GM23338 (cell line): ENCODE measurements around the gene TRIM67. TPM values are rescaled to one million over a fixed set of nuclear protein-coding genes. Genes with fewer than 3 reads are reported as not detected.
A peak's percentile ranks its signal among the peaks of the same experiment; 100 is the strongest.

Experiments used
- ATAC-seq: fragments of 200-7000 bp; cut with Tn5 transposase; 3 replicates; pipeline ENCODE4 v1.9.1; 2020
- DNase-seq: peaks from one replicate; pipeline ENCODE4 v3.0.0-alpha.2; 2015; ENCODE audit warnings: low spot score
- H2AFZ ChIP-seq: fragments of 200-600 bp; sonication (generic); 2 replicates; pipeline ENCODE4 v1.8.0; 2016; ENCODE audit warnings: antibody characterized with exemption, mild to moderate bottlenecking, moderate library complexity
- H3F3A ChIP-seq: fragments of 200-600 bp; sonication (generic); replicated peaks from 2 replicates; pipeline ENCODE4 v1.8.0; 2017; ENCODE audit warnings: antibody characterized with exemption, mixed run types, low read depth
- H3K27ac ChIP-seq: fragments of 200-600 bp; sonication (generic); 2 replicates; pipeline ENCODE4 v1.6.1; 2016; ENCODE audit warnings: low read depth
- H3K27me3 ChIP-seq: fragments of 200-600 bp; sonication (generic); 2 replicates; pipeline ENCODE4 v1.8.0; 2016; ENCODE audit warnings: mild to moderate bottlenecking, mixed run types, moderate library complexity; ENCODE audit not compliant: insufficient read depth
- H3K36me3 ChIP-seq: fragments of 200-600 bp; sonication (generic); 2 replicates; pipeline ENCODE4 v1.8.0; 2016; ENCODE audit warnings: mild to moderate bottlenecking; ENCODE audit not compliant: insufficient read depth
- H3K4me1 ChIP-seq: fragments of 200-600 bp; sonication (generic); 2 replicates; pipeline ENCODE4 v1.8.0; 2016; ENCODE audit warnings: mild to moderate bottlenecking, moderate library complexity; ENCODE audit not compliant: insufficient read depth
- H3K4me2 ChIP-seq: fragments of 200-600 bp; sonication (generic); 2 replicates; pipeline ENCODE4 v1.7.1; 2017; ENCODE audit warnings: mixed run types
- H3K4me3 ChIP-seq: fragments of 200-600 bp; sonication (generic); 2 replicates; pipeline ENCODE4 v1.6.1; 2016; ENCODE audit warnings: mixed run types
- H3K79me2 ChIP-seq: fragments of 200-600 bp; sonication (generic); replicated peaks from 2 replicates; pipeline ENCODE4 v1.8.0; 2017; ENCODE audit warnings: mild to moderate bottlenecking; ENCODE audit not compliant: insufficient read depth
- H3K9me2 ChIP-seq: fragments of 200-600 bp; sonication (generic); 2 replicates; pipeline ENCODE4 v1.8.0; 2017; ENCODE audit not compliant: insufficient read depth
- H4K20me1 ChIP-seq: fragments of 200-600 bp; sonication (generic); replicated peaks from 2 replicates; pipeline ENCODE4 v1.8.0; 2017; ENCODE audit warnings: mild to moderate bottlenecking; ENCODE audit not compliant: insufficient read depth
- H3K27ac Mint-ChIP-seq: 2 replicates; pipeline ENCODE4 v1.8.0; 2020; ENCODE audit warnings: inconsistent platforms, mild to moderate bottlenecking, moderate library complexity, mixed read lengths
- H3K27me3 Mint-ChIP-seq: 3 replicates; pipeline ENCODE4 v1.8.0; 2022; ENCODE audit warnings: low read depth, mild to moderate bottlenecking, moderate library complexity, mixed read lengths, inconsistent platforms; ENCODE audit not compliant: insufficient read depth, poor library complexity
- H3K36me3 Mint-ChIP-seq: 3 replicates; pipeline ENCODE4 v1.8.0; 2021; ENCODE audit warnings: low read depth, mild to moderate bottlenecking, inconsistent platforms, moderate library complexity, mixed read lengths
- H3K4me1 Mint-ChIP-seq: 3 replicates; pipeline ENCODE4 v1.8.0; 2020; ENCODE audit warnings: mild to moderate bottlenecking, inconsistent platforms, mixed read lengths
- H3K4me3 Mint-ChIP-seq: 3 replicates; pipeline ENCODE4 v1.8.0; 2021; ENCODE audit warnings: moderate library complexity, mild to moderate bottlenecking, inconsistent platforms, mixed read lengths
- H3K9me3 Mint-ChIP-seq: 3 replicates; pipeline ENCODE4 v1.8.0; 2020; ENCODE audit warnings: moderate library complexity, mild to moderate bottlenecking, inconsistent platforms, mixed read lengths
- CTCF ChIP-seq, 2 experiments: fragments of 200-600 bp in 1 of 2; sonication (generic) in 1 of 2; conservative IDR thresholded peaks; 2 replicates each; pipeline versions ENCODE4 v1.5.1 to v1.6.1; 2016 to 2017; ENCODE audit warnings: antibody characterized with exemption in 2 of 2, low read depth in 2 of 2, mild to moderate bottlenecking in 2 of 2, moderate library complexity in 1 of 2
- ETS1 ChIP-seq: IDR thresholded peaks from 2 replicates; pipeline ENCODE4 v1.6.1; 2016; ENCODE audit warnings: antibody characterized with exemption
- EZH2 ChIP-seq: fragments of 200-600 bp; sonication (generic); IDR thresholded peaks from one replicate; pipeline ENCODE4 v1.8.0; 2017; ENCODE audit warnings: antibody characterized with exemption, mild to moderate bottlenecking, low read depth; ENCODE audit not compliant: unreplicated experiment
- JUNB ChIP-seq: IDR thresholded peaks from one replicate; pipeline ENCODE4 v1.6.1; 2016; ENCODE audit warnings: antibody characterized with exemption; ENCODE audit not compliant: unreplicated experiment
- NANOG ChIP-seq: IDR thresholded peaks from 2 replicates; pipeline ENCODE4 v1.6.1; 2016; ENCODE audit warnings: antibody characterized with exemption, borderline replicate concordance
- POLR2AphosphoS5 ChIP-seq: IDR thresholded peaks from 2 replicates; pipeline ENCODE4 v1.6.1; 2016; ENCODE audit warnings: antibody characterized with exemption, low read depth
- REST ChIP-seq: IDR thresholded peaks from one replicate; pipeline ENCODE4 v1.6.1; 2018; ENCODE audit warnings: antibody characterized with exemption; ENCODE audit not compliant: unreplicated experiment
- ZNF114 ChIP-seq: fragments of 250-450 bp; sonication (Bioruptor Pico); IDR thresholded peaks from 2 replicates; pipeline ENCODE4 v1.5.0; 2020; ENCODE audit warnings: mild to moderate bottlenecking, moderate library complexity
- polyA plus RNA-seq: library from polyadenylated mRNA; unstranded; fragments of >200 nt; fragmentation: Nextera tagmentation; extraction: Ambion mirVana; gene quantifications from 2 replicates; pipeline ENCODE4 v1.2.1, GENCODE V29; 2016
- total RNA-seq: library from RNA; depleted of rRNA; stranded (reverse); fragments of >200 nt; shearing (Covaris generic); gene quantifications from 2 replicates; pipeline ENCODE4 v1.2.3, GENCODE V29; 2014

Gene TRIM67
- total and polyA plus RNA-seq, 2 experiments from 2014 or later, result 0.03 TPM; not detected in 1

- no peak overlapping the region for H2AFZ ChIP-seq
- H3K4me3 Mint-ChIP-seq, result no peak overlapping the region
- H3K79me2 ChIP-seq, result no peaks in the 10 kb centered on the region
- peaks cover 58% of the 10 kb centered on the region for H3K27me3 Mint-ChIP-seq
- TF ChIP-seq REST (no peak), ETS1 (no peak), NANOG (no peak), EZH2 (no peak), ZNF114 (CRISPR knock-in tag) (no peak)
- no peaks in the 10 kb centered on the region for H3F3A ChIP-seq
- no peak for DNase-seq
- no peak overlapping the region for H3K4me3 ChIP-seq
- no peaks in the 10 kb centered on the region for H3K4me1 Mint-ChIP-seq
- peaks cover 12% of the 10 kb centered on the region; the same call in 1 of the 2 replicates for H4K20me1 ChIP-seq
- no peak overlapping the region for H3K4me2 ChIP-seq
- 0 out of 2 replicates have a peak, but pooled peaks cover 6% of the 10 kb centered on the region for H3K4me1 ChIP-seq
- no peak for ATAC-seq
- H3K27ac Mint-ChIP-seq, result no peak overlapping the region
- no peak overlapping the region for H3K27ac ChIP-seq
- no peaks in the 10 kb centered on the region for H3K36me3 Mint-ChIP-seq
- peaks cover 81% of the 10 kb centered on the region for H3K27me3 ChIP-seq
- no peaks in the 10 kb centered on the region for H3K36me3 ChIP-seq
- peaks cover 4% of the 10 kb centered on the region; the same call in 2 of the 3 replicates for H3K9me3 Mint-ChIP-seq
- no peaks in the 10 kb centered on the region for H3K9me2 ChIP-seq
Measured at GRCh38 chr1:231159202-231159962, 2.5 kb upstream of the TRIM67 start.

- H3K27ac Mint-ChIP-seq, result no peak overlapping the region
- peak overlapping the region; percentile 91; the same call in 1 of the 2 replicates for H3K4me2 ChIP-seq
- no peaks in the 10 kb centered on the region for H3K79me2 ChIP-seq
- H3K4me1 Mint-ChIP-seq, result no peaks in the 10 kb centered on the region
- peak overlapping the region; percentile 55 for H3K4me3 Mint-ChIP-seq
- H3K27me3 Mint-ChIP-seq, result peaks cover 64% of the 10 kb centered on the region
- no peak overlapping the region for H2AFZ ChIP-seq
- peaks cover 4% of the 10 kb centered on the region; the same call in 2 of the 3 replicates for H3K9me3 Mint-ChIP-seq
- peaks cover 89% of the 10 kb centered on the region for H3K27me3 ChIP-seq
- peak overlapping the region; percentile 69; the same call in 1 of the 2 replicates for H3K4me3 ChIP-seq
- H3K4me1 ChIP-seq, result 0 out of 2 replicates have a peak, but pooled peaks cover 6% of the 10 kb centered on the region
- H4K20me1 ChIP-seq, result peaks cover 17% of the 10 kb centered on the region; the same call in 1 of the 2 replicates
- H3K9me2 ChIP-seq, result no peaks in the 10 kb centered on the region
- H3K36me3 ChIP-seq, result no peaks in the 10 kb centered on the region
- H3F3A ChIP-seq, result no peaks in the 10 kb centered on the region
- ATAC-seq (no peak), DNase-seq (no peak)
- no peaks in the 10 kb centered on the region for H3K36me3 Mint-ChIP-seq
- no peak overlapping the region for H3K27ac ChIP-seq
- TF ChIP-seq CTCF (conservative IDR thresholded peaks at IDR 0.05; ENCODE audit: low read depth in 2 of 2) (no peak), REST (no peak), JUNB (no peak), ZNF114 (CRISPR knock-in tag) (no peak), ETS1 (no peak), POLR2AphosphoS5 (no peak)
Measured at GRCh38 chr1:231159963-231160761, 1.7 kb upstream of the TRIM67 start.
